Measurements from ENCODE around the gene PPP1R9B.

The PPP1R9B gene

GRCh38 chr17:50166518-50167181 lies 16.2 kb upstream of the PPP1R9B start:
- H3K9ac ChIP-seq (ENCODE audit: low read length) = peak overlapping the region; percentile 64

GRCh38 chr17:50165867-50166517 lies 15.5 kb upstream of the PPP1R9B start, which contains the start of gene SGCA:
TSS of gene SGCA (plus strand) at chr17:50166005. CDS start at chr17:50166041, 36 bp downstream.
- no peaks in the 10 kb centered on the region for H3K36me3 ChIP-seq (ENCODE audit: control insufficient read depth, insufficient read depth, low read length)
- no peaks in the 10 kb centered on the region for H3K27me3 ChIP-seq (ENCODE audit: control insufficient read depth, insufficient read depth, low read length)
- peaks cover 15% of the 10 kb centered on the region for H3K4me1 ChIP-seq (ENCODE audit: control insufficient read depth, insufficient read depth, low read length)
- peak within 1 kb of the TSS; percentile 61 for H3K4me3 ChIP-seq (ENCODE audit: low read length)
- peak within 1 kb of the TSS; percentile 64 for H3K9ac ChIP-seq (ENCODE audit: low read length)
- H3K27ac ChIP-seq (ENCODE audit: low read depth, low read length) = peak within 1 kb of the TSS; percentile 96

More at GRCh38 chr17:50166518-50167181, 16.2 kb upstream of the PPP1R9B start:
- peak overlapping the region; percentile 61 for H3K4me3 ChIP-seq (ENCODE audit: low read length)
- H3K4me1 ChIP-seq (ENCODE audit: control insufficient read depth, insufficient read depth, low read length) = peaks cover 14% of the 10 kb centered on the region
- H3K27ac ChIP-seq (ENCODE audit: low read depth, low read length) = peak overlapping the region; percentile 96
- H3K27me3 ChIP-seq (ENCODE audit: control insufficient read depth, insufficient read depth, low read length) = no peaks in the 10 kb centered on the region
- no peaks in the 10 kb centered on the region for H3K36me3 ChIP-seq (ENCODE audit: control insufficient read depth, insufficient read depth, low read length)

DNA sequence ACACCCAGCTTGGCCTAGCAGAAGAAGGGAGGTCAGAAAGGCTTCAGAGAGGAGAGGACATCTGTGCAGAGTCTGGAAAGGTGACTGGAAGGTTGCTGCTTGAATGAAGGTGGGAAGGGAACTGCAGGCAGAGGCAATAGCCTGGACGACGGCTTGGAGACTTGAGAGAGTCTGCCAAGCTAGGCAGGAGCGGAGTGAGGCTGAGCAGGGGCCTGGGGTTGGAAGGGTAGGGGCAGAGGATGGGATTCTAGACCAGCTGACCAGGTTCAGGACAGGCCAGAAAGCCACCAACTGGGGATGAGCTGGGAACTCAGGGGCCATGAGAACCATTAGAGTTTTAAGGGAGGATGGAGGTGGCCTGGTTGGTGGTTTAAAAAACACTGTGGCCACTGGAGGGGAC lies 15.0 kb upstream of the PPP1R9B start:
- Histone ChIP-seq H3K4me1 (ENCODE audit: control insufficient read depth, insufficient read depth, low read length) (peaks cover 17% of the 10 kb centered on the region), H3K4me3 (ENCODE audit: low read length) (peak overlapping the region; percentile 61), H3K36me3 (ENCODE audit: control insufficient read depth, insufficient read depth, low read length) (no peaks in the 10 kb centered on the region), H3K27ac (ENCODE audit: low read depth, low read length) (peak overlapping the region; percentile 96), H3K27me3 (ENCODE audit: control insufficient read depth, insufficient read depth, low read length) (no peaks in the 10 kb centered on the region), H3K9ac (ENCODE audit: low read length) (peak overlapping the region; percentile 5)

- H3K9ac ChIP-seq (ENCODE audit: low read length) = peak overlapping the region; percentile 5
- peaks cover 17% of the 10 kb centered on the region for H3K4me1 ChIP-seq (ENCODE audit: control insufficient read depth, insufficient read depth, low read length)
- H3K27me3 ChIP-seq (ENCODE audit: control insufficient read depth, insufficient read depth, low read length) = no peaks in the 10 kb centered on the region
- peak overlapping the region; percentile 61 for H3K4me3 ChIP-seq (ENCODE audit: low read length)
- H3K27ac ChIP-seq (ENCODE audit: low read depth, low read length) = peak overlapping the region; percentile 96
- no peaks in the 10 kb centered on the region for H3K36me3 ChIP-seq (ENCODE audit: control insufficient read depth, insufficient read depth, low read length)
Observed at GRCh38 chr17:50165066-50165465, 14.6 kb upstream of the PPP1R9B start.

GRCh38 chr17:50164697-50164988 lies 14.2 kb upstream of the PPP1R9B start:
- no peaks in the 10 kb centered on the region for H3K27me3 ChIP-seq (ENCODE audit: control insufficient read depth, insufficient read depth, low read length)
- H3K4me3 ChIP-seq (ENCODE audit: low read length) = no peak overlapping the region
- no peak overlapping the region for H3K27ac ChIP-seq (ENCODE audit: low read depth, low read length)
- H3K9ac ChIP-seq (ENCODE audit: low read length) = no peak overlapping the region
- H3K4me1 ChIP-seq (ENCODE audit: control insufficient read depth, insufficient read depth, low read length) = peaks cover 17% of the 10 kb centered on the region
- no peaks in the 10 kb centered on the region for H3K36me3 ChIP-seq (ENCODE audit: control insufficient read depth, insufficient read depth, low read length)

GRCh38 chr17:50163843-50164696 lies 13.6 kb upstream of the PPP1R9B start:
- peaks cover 16% of the 10 kb centered on the region for H3K4me1 ChIP-seq (ENCODE audit: control insufficient read depth, insufficient read depth, low read length)
- H3K27ac ChIP-seq (ENCODE audit: low read depth, low read length) = no peak overlapping the region
- no peaks in the 10 kb centered on the region for H3K36me3 ChIP-seq (ENCODE audit: control insufficient read depth, insufficient read depth, low read length)
- no peak overlapping the region for H3K9ac ChIP-seq (ENCODE audit: low read length)
- no peak overlapping the region for H3K4me3 ChIP-seq (ENCODE audit: low read length)
- no peaks in the 10 kb centered on the region for H3K27me3 ChIP-seq (ENCODE audit: control insufficient read depth, insufficient read depth, low read length)

- Histone ChIP-seq H3K27ac (ENCODE audit: low read depth, low read length) (no peak overlapping the region), H3K4me3 (ENCODE audit: low read length) (no peak overlapping the region), H3K27me3 (ENCODE audit: control insufficient read depth, insufficient read depth, low read length) (no peaks in the 10 kb centered on the region), H3K36me3 (ENCODE audit: control insufficient read depth, insufficient read depth, low read length) (no peaks in the 10 kb centered on the region), H3K9ac (ENCODE audit: low read length) (no peak overlapping the region), H3K4me1 (ENCODE audit: control insufficient read depth, insufficient read depth, low read length) (peaks cover 12% of the 10 kb centered on the region)
Observed at GRCh38 chr17:50162466-50163254, 12.2 kb upstream of the PPP1R9B start.

DNA sequence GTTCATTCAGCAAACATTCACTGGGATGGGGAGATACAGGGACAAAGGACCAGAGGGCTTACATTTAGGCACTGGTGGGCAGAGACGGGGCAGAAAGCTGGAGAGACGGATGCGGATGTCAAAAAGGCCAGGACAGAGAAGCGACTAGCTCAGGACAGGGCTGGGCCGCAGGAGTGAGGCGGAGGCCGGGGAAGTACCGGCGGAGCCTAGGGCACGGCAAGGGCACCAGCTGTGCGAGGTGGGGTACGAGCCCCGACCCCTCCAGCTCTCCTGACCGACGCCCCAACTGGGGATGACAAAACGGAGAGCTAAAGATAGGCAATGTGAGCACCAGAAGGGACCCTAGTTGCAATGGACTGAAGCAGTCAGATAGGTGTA lies 11.4 kb upstream of the PPP1R9B start:
- no peaks in the 10 kb centered on the region for H3K27me3 ChIP-seq (ENCODE audit: control insufficient read depth, insufficient read depth, low read length)
- H3K27ac ChIP-seq (ENCODE audit: low read depth, low read length) = no peak overlapping the region
- peaks cover 8% of the 10 kb centered on the region for H3K4me1 ChIP-seq (ENCODE audit: control insufficient read depth, insufficient read depth, low read length)
- H3K9ac ChIP-seq (ENCODE audit: low read length) = no peak overlapping the region
- peak overlapping the region; percentile 75 for H3K4me3 ChIP-seq (ENCODE audit: low read length)
- H3K36me3 ChIP-seq (ENCODE audit: control insufficient read depth, insufficient read depth, low read length) = no peaks in the 10 kb centered on the region

DNA sequence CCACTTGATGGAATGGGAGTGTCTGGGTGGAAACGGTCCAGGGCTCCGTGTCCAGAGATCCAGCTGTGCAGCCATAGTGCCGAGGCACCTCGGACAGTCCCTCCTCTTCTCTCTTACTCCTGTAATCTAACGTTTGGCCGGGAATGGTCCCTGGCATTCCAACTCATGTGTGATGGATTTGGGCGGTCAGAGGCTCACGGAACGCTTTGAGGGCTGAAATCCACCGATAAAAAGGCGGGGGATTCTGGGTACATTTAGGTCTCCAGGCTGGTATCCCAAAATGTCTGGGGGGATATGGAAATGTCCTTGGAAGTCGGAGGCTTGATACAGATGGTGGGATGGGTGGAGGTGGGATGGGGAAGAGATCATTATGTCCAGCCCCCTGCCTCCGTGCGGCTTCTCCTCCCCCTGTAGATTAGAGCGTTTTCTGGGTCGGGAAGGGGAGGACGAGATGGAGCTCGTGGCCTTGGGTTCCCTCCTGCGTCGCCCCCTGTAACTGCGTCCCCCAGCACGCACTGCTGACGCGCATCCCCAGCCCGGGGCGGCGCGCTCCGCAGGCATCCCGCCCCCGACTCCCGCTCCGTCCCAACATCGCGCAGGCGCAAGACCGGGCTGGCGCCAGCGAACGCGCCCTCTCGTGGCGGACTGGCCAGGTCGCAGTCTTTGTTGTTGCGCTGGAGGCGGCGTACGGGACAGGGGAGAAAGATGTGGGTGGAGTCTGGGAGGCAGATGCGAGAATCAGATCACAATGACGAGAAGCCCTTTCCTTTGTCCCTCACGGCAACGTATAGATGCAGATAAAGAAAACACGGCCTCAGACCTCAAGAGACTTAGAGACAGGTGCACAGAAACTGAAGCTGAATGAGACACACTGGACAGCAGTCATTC lies 10.8 kb upstream of the PPP1R9B start:
- H3K27me3 ChIP-seq (ENCODE audit: control insufficient read depth, insufficient read depth, low read length) = no peaks in the 10 kb centered on the region
- H3K4me3 ChIP-seq (ENCODE audit: low read length) = peak overlapping the region; percentile 75
- peak overlapping the region; percentile 61 for H3K9ac ChIP-seq (ENCODE audit: low read length)
- no peaks in the 10 kb centered on the region for H3K36me3 ChIP-seq (ENCODE audit: control insufficient read depth, insufficient read depth, low read length)
- peak overlapping the region; percentile 84 for H3K27ac ChIP-seq (ENCODE audit: low read depth, low read length)
- peaks cover 8% of the 10 kb centered on the region for H3K4me1 ChIP-seq (ENCODE audit: control insufficient read depth, insufficient read depth, low read length)

DNA sequence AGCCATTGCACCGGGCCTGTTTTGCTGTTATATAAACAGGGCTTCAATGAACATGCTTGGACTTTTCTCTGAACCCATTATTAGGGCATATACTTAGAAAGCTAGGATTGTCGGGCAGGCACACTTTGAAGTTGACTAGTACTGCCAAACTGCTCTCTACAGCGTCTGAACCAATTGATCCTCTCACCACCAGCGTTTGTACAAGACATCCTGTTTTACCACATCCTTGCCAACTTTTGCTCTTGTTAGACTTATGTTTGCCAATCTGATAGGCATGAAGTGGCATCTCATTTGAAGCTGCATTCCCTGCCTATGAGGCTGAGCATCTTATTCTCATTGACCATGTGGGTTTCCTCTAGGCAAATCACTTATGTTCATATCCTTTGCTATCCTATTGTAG lies 7.4 kb upstream of the PPP1R9B start:
- Histone ChIP-seq H3K9ac (ENCODE audit: low read length) (no peak overlapping the region), H3K27ac (ENCODE audit: low read depth, low read length) (no peak overlapping the region), H3K36me3 (ENCODE audit: control insufficient read depth, insufficient read depth, low read length) (no peaks in the 10 kb centered on the region), H3K4me3 (ENCODE audit: low read length) (no peak overlapping the region), H3K4me1 (ENCODE audit: control insufficient read depth, insufficient read depth, low read length) (peaks cover 10% of the 10 kb centered on the region), H3K27me3 (ENCODE audit: control insufficient read depth, insufficient read depth, low read length) (no peaks in the 10 kb centered on the region)

GRCh38 chr17:50155115-50155819 lies 4.8 kb upstream of the PPP1R9B start:
- H3K4me1 ChIP-seq (ENCODE audit: control insufficient read depth, insufficient read depth, low read length) = peaks cover 17% of the 10 kb centered on the region
- no peaks in the 10 kb centered on the region for H3K27me3 ChIP-seq (ENCODE audit: control insufficient read depth, insufficient read depth, low read length)
- H3K27ac ChIP-seq (ENCODE audit: low read depth, low read length) = no peak overlapping the region
- no peaks in the 10 kb centered on the region for H3K36me3 ChIP-seq (ENCODE audit: control insufficient read depth, insufficient read depth, low read length)
- H3K4me3 ChIP-seq (ENCODE audit: low read length) = no peak overlapping the region
- no peak overlapping the region for H3K9ac ChIP-seq (ENCODE audit: low read length)

Measured in rectal smooth muscle tissue (tissue), 1 donor.